ENCODE data around the gene CTSA. TPM values are rescaled to one million over a fixed set of nuclear protein-coding genes. Genes with fewer than 3 reads are reported as not detected.
A peak's percentile ranks its signal among the peaks of the same experiment; 100 is the strongest.

The CTSA gene
- total RNA-seq, 1 donor from 2014 or later = 15.1 TPM

DNA sequence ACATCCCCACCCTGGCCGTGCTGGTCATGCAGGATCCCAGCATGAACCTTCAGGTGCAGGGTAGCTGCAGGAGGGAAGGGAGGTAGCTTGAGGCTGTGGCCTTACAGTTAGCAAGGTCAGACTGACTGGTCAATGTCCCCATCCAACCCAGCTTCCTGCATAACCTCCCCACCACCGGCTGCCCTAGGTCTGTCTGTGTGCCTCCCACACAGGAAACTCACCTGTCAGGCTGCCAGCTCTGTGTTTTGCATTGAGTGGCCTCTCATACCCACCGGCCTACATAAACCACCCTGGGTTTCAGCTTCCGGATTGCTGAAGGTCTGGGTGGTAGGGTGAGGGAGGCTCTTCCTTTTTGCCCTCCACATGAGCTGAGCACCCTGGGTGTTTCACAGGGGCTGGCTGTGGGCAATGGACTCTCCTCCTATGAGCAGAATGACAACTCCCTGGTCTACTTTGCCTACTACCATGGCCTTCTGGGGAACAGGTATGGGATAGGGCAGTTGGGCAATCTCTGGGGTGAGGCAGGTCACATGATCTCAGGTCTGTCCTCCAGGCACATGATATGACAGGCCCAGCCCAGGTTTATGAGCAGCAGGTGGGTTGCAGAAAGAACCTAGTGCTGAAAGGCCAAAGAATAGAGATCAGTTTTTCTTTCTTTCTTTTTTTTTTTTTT, 1.8 kb downstream of the CTSA start:
- Histone ChIP-seq H3K4me3 (no peak overlapping the region), H3K9me3 (ENCODE audit: low read depth) (no peaks in the 10 kb centered on the region), H2AFZ (replicated peaks) (no peak overlapping the region), H3F3A (ENCODE audit: low read depth) (peaks cover 4% of the 10 kb centered on the region), H3K36me3 (no peaks in the 10 kb centered on the region), H4K20me1 (ENCODE audit: low read depth) (no peaks in the 10 kb centered on the region), H3K27ac (no peak overlapping the region), H3K27me3 (peaks cover 9% of the 10 kb centered on the region), H3K9ac (no peak overlapping the region), H3K79me2 (ENCODE audit: low read depth) (no peaks in the 10 kb centered on the region), H3K4me1 (peaks cover 10% of the 10 kb centered on the region), H3K4me2 (no peak overlapping the region)
- no peak for DNase-seq (ENCODE audit: low spot score)
- Mint-ChIP-seq H3K27me3 (ENCODE audit: insufficient read depth, low read depth) (peaks cover 10% of the 10 kb centered on the region), H3K4me3 (peak overlapping the region; percentile 94), H3K27ac (peak overlapping the region; percentile 29), H3K36me3 (peaks cover 6% of the 10 kb centered on the region), H3K4me1 (peaks cover 32% of the 10 kb centered on the region), H3K9me3 (no peaks in the 10 kb centered on the region)
- no peak for TF ChIP-seq EZH2phosphoT487 (IDR thresholded peaks at IDR 0.05)

DNA sequence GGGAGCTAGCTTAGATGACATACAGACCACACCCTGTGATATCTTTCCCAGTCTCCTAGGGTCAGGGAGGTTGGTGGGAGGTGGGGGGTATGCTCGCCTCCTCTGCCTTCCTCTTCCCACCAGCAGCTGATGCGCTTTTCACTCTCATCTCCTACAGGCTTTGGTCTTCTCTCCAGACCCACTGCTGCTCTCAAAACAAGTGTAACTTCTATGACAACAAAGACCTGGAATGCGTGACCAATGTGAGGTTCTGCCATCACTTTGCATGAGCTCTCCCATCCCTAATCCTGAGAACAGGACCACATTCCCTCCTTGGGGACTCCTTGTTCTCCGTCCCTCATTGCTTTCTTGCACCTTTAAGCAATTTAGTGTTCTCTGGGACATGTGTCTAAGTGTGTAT, 2.7 kb downstream of the CTSA start:
- peaks cover 9% of the 10 kb centered on the region for H3K27me3 ChIP-seq
- DNase-seq (ENCODE audit: low spot score) = no peak
- H3F3A ChIP-seq (ENCODE audit: low read depth) = peaks cover 4% of the 10 kb centered on the region
- Mint-ChIP-seq H3K36me3 (peaks cover 9% of the 10 kb centered on the region), H3K27ac (peak overlapping the region; percentile 83), H3K4me3 (peak overlapping the region; percentile 64), H3K4me1 (peaks cover 32% of the 10 kb centered on the region), H3K27me3 (ENCODE audit: insufficient read depth, low read depth) (peaks cover 10% of the 10 kb centered on the region), H3K9me3 (no peaks in the 10 kb centered on the region)
- no peak overlapping the region for H2AFZ ChIP-seq (replicated peaks)
- H3K9me3 ChIP-seq (ENCODE audit: low read depth) = no peaks in the 10 kb centered on the region
- no peaks in the 10 kb centered on the region for H3K36me3 ChIP-seq
- no peak overlapping the region for H3K27ac ChIP-seq
- TF ChIP-seq EZH2 (IDR thresholded peaks at IDR 0.05) (no peak), EZH2phosphoT487 (IDR thresholded peaks at IDR 0.05) (no peak)
- TF ChIP-seq, protein P1, sequence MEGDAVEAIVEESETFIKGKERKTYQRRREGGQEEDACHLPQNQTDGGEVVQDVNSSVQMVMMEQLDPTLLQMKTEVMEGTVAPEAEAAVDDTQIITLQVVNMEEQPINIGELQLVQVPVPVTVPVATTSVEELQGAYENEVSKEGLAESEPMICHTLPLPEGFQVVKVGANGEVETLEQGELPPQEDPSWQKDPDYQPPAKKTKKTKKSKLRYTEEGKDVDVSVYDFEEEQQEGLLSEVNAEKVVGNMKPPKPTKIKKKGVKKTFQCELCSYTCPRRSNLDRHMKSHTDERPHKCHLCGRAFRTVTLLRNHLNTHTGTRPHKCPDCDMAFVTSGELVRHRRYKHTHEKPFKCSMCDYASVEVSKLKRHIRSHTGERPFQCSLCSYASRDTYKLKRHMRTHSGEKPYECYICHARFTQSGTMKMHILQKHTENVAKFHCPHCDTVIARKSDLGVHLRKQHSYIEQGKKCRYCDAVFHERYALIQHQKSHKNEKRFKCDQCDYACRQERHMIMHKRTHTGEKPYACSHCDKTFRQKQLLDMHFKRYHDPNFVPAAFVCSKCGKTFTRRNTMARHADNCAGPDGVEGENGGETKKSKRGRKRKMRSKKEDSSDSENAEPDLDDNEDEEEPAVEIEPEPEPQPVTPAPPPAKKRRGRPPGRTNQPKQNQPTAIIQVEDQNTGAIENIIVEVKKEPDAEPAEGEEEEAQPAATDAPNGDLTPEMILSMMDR (IDR thresholded peaks at IDR 0.05) = no peak
- H3K4me1 ChIP-seq = peaks cover 10% of the 10 kb centered on the region
- no peaks in the 10 kb centered on the region for H4K20me1 ChIP-seq (ENCODE audit: low read depth)
- no peak overlapping the region for H3K9ac ChIP-seq
- no peak overlapping the region for H3K4me2 ChIP-seq
- no peaks in the 10 kb centered on the region for H3K79me2 ChIP-seq (ENCODE audit: low read depth)
- no peak overlapping the region for H3K4me3 ChIP-seq

DNA sequence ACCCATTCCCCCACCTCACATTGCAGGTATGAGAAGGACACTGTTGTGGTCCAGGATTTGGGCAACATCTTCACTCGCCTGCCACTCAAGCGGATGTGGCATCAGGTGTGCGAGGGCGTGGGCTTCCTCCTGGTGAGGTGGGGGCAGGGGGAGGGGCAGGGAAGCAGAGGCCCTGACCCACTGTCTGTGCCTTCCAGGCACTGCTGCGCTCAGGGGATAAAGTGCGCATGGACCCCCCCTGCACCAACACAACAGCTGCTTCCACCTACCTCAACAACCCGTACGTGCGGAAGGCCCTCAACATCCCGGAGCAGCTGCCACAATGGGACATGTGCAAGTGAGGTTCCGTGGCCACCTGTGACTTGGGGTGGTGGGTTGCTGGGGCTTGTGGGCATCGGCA, 3.7 kb downstream of the CTSA start:
- no peak overlapping the region for H3K4me3 ChIP-seq
- no peaks in the 10 kb centered on the region for H3K9me3 Mint-ChIP-seq
- DNase-seq (ENCODE audit: low spot score) = no peak
- H3K4me2 ChIP-seq = no peak overlapping the region
- peaks cover 9% of the 10 kb centered on the region for H3K27me3 ChIP-seq
- H2AFZ ChIP-seq (replicated peaks) = no peak overlapping the region
- no peak overlapping the region for H3K4me3 Mint-ChIP-seq
- peaks cover 12% of the 10 kb centered on the region for H3K36me3 Mint-ChIP-seq
- H3K27me3 Mint-ChIP-seq (ENCODE audit: insufficient read depth, low read depth) = peaks cover 10% of the 10 kb centered on the region
- H3K27ac Mint-ChIP-seq = no peak overlapping the region
- H3K79me2 ChIP-seq (ENCODE audit: low read depth) = no peaks in the 10 kb centered on the region
- peaks cover 10% of the 10 kb centered on the region for H3K4me1 ChIP-seq
- no peaks in the 10 kb centered on the region for H4K20me1 ChIP-seq (ENCODE audit: low read depth)
- H3K9me3 ChIP-seq (ENCODE audit: low read depth) = no peaks in the 10 kb centered on the region
- H3K9ac ChIP-seq = no peak overlapping the region
- TF ChIP-seq EZH2 (IDR thresholded peaks at IDR 0.05) (no peak), EZH2phosphoT487 (IDR thresholded peaks at IDR 0.05) (no peak)
- H3K36me3 ChIP-seq = no peaks in the 10 kb centered on the region
- H3K27ac ChIP-seq = no peak overlapping the region
- H3F3A ChIP-seq (ENCODE audit: low read depth) = peaks cover 2% of the 10 kb centered on the region
- H3K4me1 Mint-ChIP-seq = peaks cover 29% of the 10 kb centered on the region

DNA sequence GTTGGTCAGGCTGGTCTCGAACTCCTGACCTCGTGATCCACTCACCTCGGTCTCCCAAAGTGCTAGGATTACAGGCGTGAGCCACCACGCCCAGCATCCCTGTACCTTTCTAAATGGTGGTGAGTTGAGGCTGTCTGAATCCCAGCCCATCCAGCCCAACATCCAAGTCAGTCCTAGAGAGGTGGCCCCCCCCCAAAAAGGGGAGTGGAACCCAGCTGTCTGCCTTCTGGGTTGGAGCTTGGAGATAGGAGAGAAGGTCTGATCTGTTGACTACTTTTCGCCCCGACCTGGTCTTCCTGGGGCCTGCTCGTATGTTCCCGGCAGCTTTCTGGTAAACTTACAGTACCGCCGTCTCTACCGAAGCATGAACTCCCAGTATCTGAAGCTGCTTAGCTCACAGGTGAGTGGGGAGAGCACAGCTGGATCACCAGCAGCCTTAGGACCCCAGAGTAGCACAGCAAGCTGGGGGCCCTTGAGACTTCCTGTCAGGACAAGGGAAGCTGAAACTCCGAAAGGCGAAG, 5.6 kb downstream of the CTSA start:
- Histone ChIP-seq H3K27me3 (no peaks in the 10 kb centered on the region), H3K9me3 (ENCODE audit: low read depth) (no peaks in the 10 kb centered on the region), H3K9ac (no peak overlapping the region), H3K36me3 (no peaks in the 10 kb centered on the region), H3K4me1 (peaks cover 3% of the 10 kb centered on the region), H3K4me2 (no peak overlapping the region), H2AFZ (replicated peaks) (no peak overlapping the region), H3K27ac (no peak overlapping the region), H4K20me1 (ENCODE audit: low read depth) (no peaks in the 10 kb centered on the region), H3K4me3 (no peak overlapping the region), H3K79me2 (ENCODE audit: low read depth) (no peaks in the 10 kb centered on the region), H3F3A (ENCODE audit: low read depth) (no peaks in the 10 kb centered on the region)
- H3K9me3 Mint-ChIP-seq = no peaks in the 10 kb centered on the region
- peaks cover 10% of the 10 kb centered on the region for H3K27me3 Mint-ChIP-seq (ENCODE audit: insufficient read depth, low read depth)
- H3K4me1 Mint-ChIP-seq = peaks cover 22% of the 10 kb centered on the region
- no peak for DNase-seq (ENCODE audit: low spot score)
- no peak overlapping the region for H3K27ac Mint-ChIP-seq
- H3K4me3 Mint-ChIP-seq = no peak overlapping the region
- TF ChIP-seq, protein P1 (IDR thresholded peaks at IDR 0.05) = no peak
- TF ChIP-seq EZH2phosphoT487 (IDR thresholded peaks at IDR 0.05) (no peak), EZH2 (IDR thresholded peaks at IDR 0.05) (no peak)
- peaks cover 12% of the 10 kb centered on the region for H3K36me3 Mint-ChIP-seq

All from neural progenitor cell (in vitro differentiated cells).